Esophagus muscularis mucosa (tissue), 4 donors: ENCODE data around the gene POTEC.
"Not testable (repeated sequence)": the region's sequence is repeated elsewhere in the genome, so short reads cannot be mapped to it uniquely, and the experiment has no call there.

Experiments used
- EP300 ChIP-seq: sonication (generic); formaldehyde crosslinking; IDR thresholded peaks from one replicate; pipeline ENCODE4 v1.6.1; 2017; ENCODE audit warnings: antibody characterized with exemption
- POLR2A ChIP-seq: fragments of 450-650 bp; IDR thresholded peaks from one replicate; pipeline ENCODE4 v1.6.1; 2017; ENCODE audit warnings: antibody characterized with exemption, moderate library complexity, mild to moderate bottlenecking, low read depth
- POLR2AphosphoS5 ChIP-seq, 2 donors: sonication (generic); formaldehyde crosslinking; IDR thresholded peaks; one replicate each; pipeline ENCODE4 v1.6.1; 2017; ENCODE audit warnings: antibody characterized with exemption in 2 of 2
- TF ChIP-seq, protein P1 (sequence below), 3 experiments: fragments of 200-600 bp in 2 of 3; fragments of 450-650 bp in 1 of 3; sonication (generic) in 2 of 3; IDR thresholded peaks; one replicate each; pipeline ENCODE4 v1.5.1; 2017 to 2019; ENCODE audit warnings: antibody characterized with exemption in 3 of 3, mild to moderate bottlenecking in 2 of 3, moderate library complexity in 1 of 3

DNA sequence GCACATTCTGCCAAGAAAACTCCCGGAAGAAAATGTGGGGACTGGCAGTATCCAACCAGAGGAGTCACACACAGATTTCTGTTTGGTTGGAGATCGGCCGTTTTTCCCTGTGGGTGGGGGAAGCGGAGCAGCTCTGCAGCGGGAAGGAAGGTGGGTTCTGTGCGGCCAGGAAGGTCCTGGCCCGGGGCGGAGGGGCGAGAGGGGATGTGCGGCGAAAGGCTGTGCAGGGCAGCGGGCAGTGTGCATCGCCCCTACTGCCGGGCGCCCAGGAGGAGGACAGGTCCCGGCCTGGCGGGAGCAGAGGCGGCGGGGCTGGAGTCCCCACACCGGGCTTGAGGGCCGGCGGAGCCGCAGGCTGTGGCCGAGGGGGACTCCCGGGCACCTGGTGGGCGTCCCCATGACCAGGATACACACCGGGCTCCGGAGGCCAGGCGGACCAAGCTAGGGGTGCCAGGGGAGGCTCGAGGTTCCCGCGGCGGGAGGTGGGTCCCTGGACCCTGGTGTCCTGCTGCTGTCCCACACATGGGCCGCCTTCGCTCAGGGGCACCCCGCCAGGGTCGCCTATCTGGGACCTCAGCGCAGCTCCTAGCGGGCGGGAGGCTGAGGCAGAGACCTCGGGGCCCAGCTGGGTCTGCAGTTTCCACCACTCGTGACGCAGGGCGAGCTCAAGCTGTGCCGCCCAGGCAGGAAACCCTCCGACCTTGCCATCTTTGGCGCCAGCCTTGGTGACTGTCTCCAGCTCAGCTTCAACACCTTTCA is 54.0 kb downstream of the POTEC start:
- TF ChIP-seq, protein P1, sequence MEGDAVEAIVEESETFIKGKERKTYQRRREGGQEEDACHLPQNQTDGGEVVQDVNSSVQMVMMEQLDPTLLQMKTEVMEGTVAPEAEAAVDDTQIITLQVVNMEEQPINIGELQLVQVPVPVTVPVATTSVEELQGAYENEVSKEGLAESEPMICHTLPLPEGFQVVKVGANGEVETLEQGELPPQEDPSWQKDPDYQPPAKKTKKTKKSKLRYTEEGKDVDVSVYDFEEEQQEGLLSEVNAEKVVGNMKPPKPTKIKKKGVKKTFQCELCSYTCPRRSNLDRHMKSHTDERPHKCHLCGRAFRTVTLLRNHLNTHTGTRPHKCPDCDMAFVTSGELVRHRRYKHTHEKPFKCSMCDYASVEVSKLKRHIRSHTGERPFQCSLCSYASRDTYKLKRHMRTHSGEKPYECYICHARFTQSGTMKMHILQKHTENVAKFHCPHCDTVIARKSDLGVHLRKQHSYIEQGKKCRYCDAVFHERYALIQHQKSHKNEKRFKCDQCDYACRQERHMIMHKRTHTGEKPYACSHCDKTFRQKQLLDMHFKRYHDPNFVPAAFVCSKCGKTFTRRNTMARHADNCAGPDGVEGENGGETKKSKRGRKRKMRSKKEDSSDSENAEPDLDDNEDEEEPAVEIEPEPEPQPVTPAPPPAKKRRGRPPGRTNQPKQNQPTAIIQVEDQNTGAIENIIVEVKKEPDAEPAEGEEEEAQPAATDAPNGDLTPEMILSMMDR (IDR thresholded peaks at IDR 0.05), result not testable (repeated sequence)
- not testable (repeated sequence) for TF ChIP-seq POLR2AphosphoS5 (IDR thresholded peaks at IDR 0.05); EP300; POLR2A
